HG03521 (cell line): ENCODE results near the gene TARS1.

ENCODE experiments used
- ATAC-seq: cut with Tn5 transposase; IDR thresholded peaks from one replicate; pipeline ENCODE4 v1.9.1; 2021; ENCODE audit warnings: mild to moderate bottlenecking, moderate library complexity; ENCODE audit not compliant: unreplicated experiment

TARS1 gene

GRCh38 chr5:33440482-33441240, at the start of gene TARS1:
TSS of gene TARS1 (plus strand) at chr5:33440965. CDS start at chr5:33441087, 122 bp downstream.
- peak; percentile 95 for ATAC-seq

- no peak for ATAC-seq
Observed at GRCh38 chr5:33398501-33398900, 42.3 kb upstream of the TARS1 start.

GRCh38 chr5:33400675-33401074, 40.1 kb upstream of the TARS1 start:
- no peak for ATAC-seq

GRCh38 chr5:33401482-33402390, 39.0 kb upstream of the TARS1 start:
- no peak for ATAC-seq

- ATAC-seq: no peak
Observed at GRCh38 chr5:33403187-33403586, 37.6 kb upstream of the TARS1 start.

GRCh38 chr5:33408816-33409215, 31.9 kb upstream of the TARS1 start:
- no peak for ATAC-seq

- ATAC-seq: no peak
Observed at GRCh38 chr5:33409435-33410170, 31.2 kb upstream of the TARS1 start.

- no peak for ATAC-seq
Observed at GRCh38 chr5:33410221-33410620, 30.5 kb upstream of the TARS1 start.

- no peak for ATAC-seq
Observed at GRCh38 chr5:33411498-33411897, 29.3 kb upstream of the TARS1 start.

GRCh38 chr5:33415811-33416354, 24.9 kb upstream of the TARS1 start:
- ATAC-seq: no peak

GRCh38 chr5:33417632-33418031, 23.1 kb upstream of the TARS1 start:
- ATAC-seq: no peak

GRCh38 chr5:33420946-33421345, 19.8 kb upstream of the TARS1 start:
- no peak for ATAC-seq

GRCh38 chr5:33422191-33422590, 18.6 kb upstream of the TARS1 start:
- no peak for ATAC-seq

- ATAC-seq: no peak
Observed at GRCh38 chr5:33423018-33423630, 17.6 kb upstream of the TARS1 start.

- ATAC-seq: no peak
Observed at GRCh38 chr5:33425314-33425713, 15.5 kb upstream of the TARS1 start.

- no peak for ATAC-seq
Observed at GRCh38 chr5:33430983-33431382, 9.8 kb upstream of the TARS1 start.

- ATAC-seq: no peak
Observed at GRCh38 chr5:33432656-33433055, 8.1 kb upstream of the TARS1 start.

- ATAC-seq: no peak
Observed at GRCh38 chr5:33433303-33434240, 7.2 kb upstream of the TARS1 start.

- peak; percentile 36 for ATAC-seq
Observed at GRCh38 chr5:33435893-33436490, 4.8 kb upstream of the TARS1 start.
